SW480 (cell line): ENCODE measurements around the gene RBMY1F.
"Not testable (repeated sequence)": the region's sequence is repeated elsewhere in the genome, so short reads cannot be mapped to it uniquely, and the experiment has no call there.

ENCODE experiments used
- DNase-seq: peaks from one replicate; pipeline ENCODE4 v3.0.0-alpha.2; 2016; ENCODE audit warnings: low spot score

RBMY1F gene

GRCh38 chrY:22182823-22183222 lies at the start of gene RBMY1F:
RBMY1F (minus strand) TSS chrY:22182923; CDS start chrY:22180969, 1,954 bp downstream.
- not testable (repeated sequence) for DNase-seq

DNA sequence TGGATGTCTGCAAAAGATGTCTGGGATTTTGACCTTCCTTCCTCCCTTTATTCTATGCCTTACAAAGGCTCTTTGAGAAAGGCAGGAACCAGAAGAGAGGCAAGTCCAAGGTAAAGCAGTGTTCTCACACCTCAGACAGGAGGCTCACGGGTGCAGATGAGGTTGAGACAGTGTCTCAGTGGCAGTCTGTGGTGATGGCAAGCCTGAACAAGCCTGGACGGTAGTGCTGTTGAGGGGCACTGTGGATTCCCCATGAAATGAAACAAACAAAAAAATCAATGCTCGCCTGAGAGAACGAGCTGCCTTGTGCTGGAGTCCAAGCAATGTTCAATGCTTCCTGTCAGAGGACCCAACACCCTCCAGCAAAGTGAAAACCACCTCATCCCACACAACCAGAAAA lies 31.6 kb downstream of the RBMY1F start:
- not testable (repeated sequence) for DNase-seq

- DNase-seq = not testable (repeated sequence)
Observed at GRCh38 chrY:22141011-22141695, 41.6 kb downstream of the RBMY1F start.

GRCh38 chrY:22134719-22135118 lies 48.0 kb downstream of the RBMY1F start:
- not testable (repeated sequence) for DNase-seq

- not testable (repeated sequence) for DNase-seq
Observed at GRCh38 chrY:22130494-22130893, 52.2 kb downstream of the RBMY1F start.
